Endothelial cell (in vitro differentiated cells): ENCODE data around the gene SRPX. TPM values are rescaled to one million over a fixed set of nuclear protein-coding genes. Genes with fewer than 3 reads are reported as not detected.

Source experiments
- DNase-seq: peaks from one replicate; pipeline ENCODE4 v3.0.0; 2021; ENCODE audit warnings: low spot score
- H3K27ac Mint-ChIP-seq: one replicate; pipeline ENCODE4 v1.8.0; 2021; ENCODE audit warnings: mixed read lengths, inconsistent platforms; ENCODE audit not compliant: unreplicated experiment
- H3K27me3 Mint-ChIP-seq: one replicate; pipeline ENCODE4 v1.8.0; 2021; ENCODE audit warnings: mild to moderate bottlenecking, moderate library complexity, mixed read lengths, inconsistent platforms; ENCODE audit not compliant: unreplicated experiment
- H3K36me3 Mint-ChIP-seq: one replicate; pipeline ENCODE4 v1.8.0; 2021; ENCODE audit warnings: mild to moderate bottlenecking, low read depth, mixed read lengths, inconsistent platforms; ENCODE audit not compliant: unreplicated experiment
- H3K4me1 Mint-ChIP-seq: one replicate; pipeline ENCODE4 v1.8.0; 2021; ENCODE audit warnings: mild to moderate bottlenecking, mixed read lengths, inconsistent platforms; ENCODE audit not compliant: unreplicated experiment
- H3K4me3 Mint-ChIP-seq: one replicate; pipeline ENCODE4 v1.8.0; 2021; ENCODE audit warnings: mild to moderate bottlenecking, mixed read lengths, inconsistent platforms; ENCODE audit not compliant: unreplicated experiment
- H3K9me3 Mint-ChIP-seq: one replicate; pipeline ENCODE4 v1.8.0; 2021; ENCODE audit warnings: mixed read lengths, inconsistent platforms; ENCODE audit not compliant: unreplicated experiment
- total RNA-seq: library from RNA; stranded (reverse); fragmentation: NEBNext Ultra II Directional; extraction: Animal tissue kit (Norgen Biotek cat#: 25700); gene quantifications from one replicate; pipeline ENCODE4 v1.2.1, GENCODE V29; 2021; ENCODE audit not compliant: unreplicated experiment
- TF ChIP-seq, protein P1 (sequence below): fragments of 200-600 bp; sonication (generic); IDR thresholded peaks from one replicate; pipeline ENCODE4 v1.5.0; 2021; ENCODE audit warnings: antibody characterized with exemption; ENCODE audit not compliant: unreplicated experiment

Gene SRPX
- total RNA-seq, 1 donor from 2014 or later, result 23.8 TPM

- Mint-ChIP-seq H3K9me3 (no peaks in the 10 kb centered on the region), H3K36me3 (peaks cover 3% of the 10 kb centered on the region)
Measured at GRCh38 chrX:38211891-38212635, 8.6 kb downstream of the SRPX start.

GRCh38 chrX:38206542-38206941 lies 14.1 kb downstream of the SRPX start:
- Mint-ChIP-seq H3K4me3 (no peak overlapping the region), H3K4me1 (peaks cover 17% of the 10 kb centered on the region), H3K27me3 (no peaks in the 10 kb centered on the region), H3K9me3 (no peaks in the 10 kb centered on the region), H3K36me3 (no peaks in the 10 kb centered on the region), H3K27ac (no peak overlapping the region)
- TF ChIP-seq, protein P1, sequence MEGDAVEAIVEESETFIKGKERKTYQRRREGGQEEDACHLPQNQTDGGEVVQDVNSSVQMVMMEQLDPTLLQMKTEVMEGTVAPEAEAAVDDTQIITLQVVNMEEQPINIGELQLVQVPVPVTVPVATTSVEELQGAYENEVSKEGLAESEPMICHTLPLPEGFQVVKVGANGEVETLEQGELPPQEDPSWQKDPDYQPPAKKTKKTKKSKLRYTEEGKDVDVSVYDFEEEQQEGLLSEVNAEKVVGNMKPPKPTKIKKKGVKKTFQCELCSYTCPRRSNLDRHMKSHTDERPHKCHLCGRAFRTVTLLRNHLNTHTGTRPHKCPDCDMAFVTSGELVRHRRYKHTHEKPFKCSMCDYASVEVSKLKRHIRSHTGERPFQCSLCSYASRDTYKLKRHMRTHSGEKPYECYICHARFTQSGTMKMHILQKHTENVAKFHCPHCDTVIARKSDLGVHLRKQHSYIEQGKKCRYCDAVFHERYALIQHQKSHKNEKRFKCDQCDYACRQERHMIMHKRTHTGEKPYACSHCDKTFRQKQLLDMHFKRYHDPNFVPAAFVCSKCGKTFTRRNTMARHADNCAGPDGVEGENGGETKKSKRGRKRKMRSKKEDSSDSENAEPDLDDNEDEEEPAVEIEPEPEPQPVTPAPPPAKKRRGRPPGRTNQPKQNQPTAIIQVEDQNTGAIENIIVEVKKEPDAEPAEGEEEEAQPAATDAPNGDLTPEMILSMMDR, result no peak
- no peak for DNase-seq

More at GRCh38 chrX:38211891-38212635, 8.6 kb downstream of the SRPX start:
- Mint-ChIP-seq H3K4me3 (peak overlapping the region; percentile 53), H3K27me3 (peaks cover 3% of the 10 kb centered on the region), H3K27ac (peak overlapping the region; percentile 61), H3K4me1 (peaks cover 25% of the 10 kb centered on the region)
- no peak for DNase-seq
- TF ChIP-seq, protein P1, result no peak

GRCh38 chrX:38206036-38206435 lies 14.6 kb downstream of the SRPX start:
- TF ChIP-seq, protein P1, result no peak
- Mint-ChIP-seq H3K27me3 (no peaks in the 10 kb centered on the region), H3K9me3 (no peaks in the 10 kb centered on the region), H3K4me3 (no peak overlapping the region), H3K4me1 (peaks cover 15% of the 10 kb centered on the region), H3K27ac (no peak overlapping the region), H3K36me3 (no peaks in the 10 kb centered on the region)
- no peak for DNase-seq

GRCh38 chrX:38205039-38205438 lies 15.6 kb downstream of the SRPX start:
- TF ChIP-seq, protein P1, result no peak
- Mint-ChIP-seq H3K4me3 (no peak overlapping the region), H3K27me3 (no peaks in the 10 kb centered on the region), H3K4me1 (peaks cover 14% of the 10 kb centered on the region), H3K27ac (no peak overlapping the region), H3K36me3 (no peaks in the 10 kb centered on the region), H3K9me3 (no peaks in the 10 kb centered on the region)
- no peak for DNase-seq

DNA sequence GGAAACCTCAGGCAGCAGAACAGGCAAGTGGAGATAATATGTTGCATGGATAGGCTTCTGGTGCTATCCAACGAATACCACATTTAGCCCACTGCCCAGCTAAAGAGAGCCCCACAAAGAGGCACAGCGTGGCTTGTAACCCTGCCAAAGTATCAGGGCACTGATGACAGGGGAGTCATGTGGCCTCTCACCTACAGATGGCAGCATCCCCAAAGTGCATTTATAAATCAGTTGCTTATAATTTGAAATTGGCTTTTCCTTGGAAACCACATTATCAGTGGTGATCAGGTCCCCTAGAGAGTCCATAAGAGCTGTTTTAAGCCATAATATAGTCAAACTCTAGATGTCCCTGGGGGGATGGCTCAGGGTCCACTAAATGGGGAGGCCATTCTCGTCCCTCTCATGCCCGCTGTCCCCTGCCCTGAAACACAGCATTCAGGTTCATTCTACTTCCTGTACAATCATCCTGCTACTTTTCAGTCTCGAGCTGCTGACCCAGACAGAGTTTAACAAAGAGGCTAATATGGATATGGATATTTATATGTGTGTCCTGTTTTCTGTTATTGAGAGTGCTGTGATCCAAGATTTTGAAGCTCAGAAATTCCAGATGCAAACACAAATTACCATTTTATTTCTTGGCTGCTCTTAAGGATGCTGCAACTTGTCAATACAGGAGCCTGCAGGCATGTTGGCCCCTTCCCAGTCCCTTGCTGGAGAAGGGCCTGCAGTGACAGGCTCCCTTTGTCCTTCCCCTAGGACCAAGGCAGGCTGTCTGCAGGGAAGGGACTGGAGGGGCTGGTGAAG lies 28.5 kb downstream of the SRPX start:
- H3K4me3 Mint-ChIP-seq, result no peak overlapping the region
- H3K9me3 Mint-ChIP-seq, result no peaks in the 10 kb centered on the region
- H3K4me1 Mint-ChIP-seq, result peaks cover 3% of the 10 kb centered on the region
- no peak overlapping the region for H3K27ac Mint-ChIP-seq
- peak; percentile 10 for DNase-seq
- TF ChIP-seq, protein P1, result peak; percentile 37
- no peaks in the 10 kb centered on the region for H3K36me3 Mint-ChIP-seq
- H3K27me3 Mint-ChIP-seq, result no peaks in the 10 kb centered on the region
